Peyer's patch (tissue), 4 donors: ENCODE data around the gene ELMOD3.
"Not testable (repeated sequence)": the region's sequence is repeated elsewhere in the genome, so short reads cannot be mapped to it uniquely, and the experiment has no call there.

Experiments
- CTCF ChIP-seq, 6 experiments: fragments of 450-650 bp in 4 of 6; fragments of 200-600 bp in 2 of 6; sonication (generic) in 1 of 6; IDR thresholded peaks; one replicate each; pipeline ENCODE4 v1.5.1; 2017 to 2019; ENCODE audit warnings: antibody characterized with exemption in 6 of 6, mild to moderate bottlenecking in 3 of 6, moderate library complexity in 1 of 6
- POLR2A ChIP-seq, 2 donors: fragments of 450-650 bp; IDR thresholded peaks; one replicate each; pipeline ENCODE4 v1.5.1; 2017; ENCODE audit warnings: antibody characterized with exemption in 2 of 2, mild to moderate bottlenecking in 2 of 2, moderate library complexity in 2 of 2

- TF ChIP-seq CTCF, POLR2A (IDR thresholded peaks at IDR 0.05): not testable (repeated sequence)
Measured at GRCh38 chr2:85343207-85343895, 11.2 kb upstream of the ELMOD3 start.
